Measurements from ENCODE around the gene SLC23A2.

The SLC23A2 gene

DNA sequence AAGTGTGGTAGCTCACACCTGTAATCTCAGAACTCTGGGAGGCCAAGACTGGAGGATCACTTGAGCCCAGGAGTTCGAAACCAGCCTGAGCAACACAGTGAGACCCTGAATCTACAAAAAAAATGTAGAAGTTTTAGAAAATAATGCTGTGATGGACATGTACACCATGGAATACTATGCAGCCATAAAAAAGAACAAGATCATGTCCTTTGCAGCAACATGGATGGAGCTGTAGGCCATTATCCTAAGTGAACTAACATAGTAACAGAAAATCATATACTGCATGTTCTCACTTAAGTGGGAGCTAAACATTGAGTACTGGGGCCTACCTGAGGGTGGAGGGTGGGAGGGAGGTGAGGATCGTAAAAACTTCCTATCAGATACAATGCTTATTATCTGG is 168.8 kb downstream of the SLC23A2 start:
- H3K27me3 Mint-ChIP-seq, result no peaks in the 10 kb centered on the region
- DNase-seq (ENCODE audit: low spot score in 2 of 2) (no peak), ATAC-seq (replicated peaks; ENCODE audit: extremely low read depth, poor library complexity, severe bottlenecking) (no peak)
- H3K9me3 Mint-ChIP-seq, result no peaks in the 10 kb centered on the region
- H3K4me3 Mint-ChIP-seq, result no peak overlapping the region
- peaks cover 3% of the 10 kb centered on the region for H3K36me3 Mint-ChIP-seq (ENCODE audit: insufficient read depth)
- no peaks in the 10 kb centered on the region for H3K4me1 Mint-ChIP-seq
- H3K27ac Mint-ChIP-seq (ENCODE audit: low read depth), result no peak overlapping the region

DNA sequence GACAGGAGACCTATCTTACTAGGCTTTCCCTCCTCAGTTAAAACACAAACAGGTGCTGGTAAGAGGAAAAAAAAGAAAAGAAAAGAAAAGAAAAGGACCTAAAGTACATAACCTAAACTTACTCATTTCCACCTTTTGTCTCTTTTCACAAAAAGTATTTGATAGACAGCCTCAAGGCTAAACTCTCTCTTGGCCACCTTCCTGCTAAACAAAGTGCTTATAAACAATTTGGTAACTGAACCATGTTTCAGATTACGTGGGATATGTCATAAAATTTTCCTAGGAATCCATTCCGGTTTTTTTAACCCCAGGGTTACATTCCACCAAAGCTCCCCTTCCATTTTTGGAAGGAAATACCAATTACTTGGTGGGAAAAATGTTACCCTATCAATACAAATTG is 170.6 kb downstream of the SLC23A2 start:
- peaks cover 3% of the 10 kb centered on the region for H3K36me3 Mint-ChIP-seq (ENCODE audit: insufficient read depth)
- DNase-seq (ENCODE audit: low spot score in 2 of 2), result no peak
- no peak overlapping the region for H3K27ac Mint-ChIP-seq (ENCODE audit: low read depth)

DNA sequence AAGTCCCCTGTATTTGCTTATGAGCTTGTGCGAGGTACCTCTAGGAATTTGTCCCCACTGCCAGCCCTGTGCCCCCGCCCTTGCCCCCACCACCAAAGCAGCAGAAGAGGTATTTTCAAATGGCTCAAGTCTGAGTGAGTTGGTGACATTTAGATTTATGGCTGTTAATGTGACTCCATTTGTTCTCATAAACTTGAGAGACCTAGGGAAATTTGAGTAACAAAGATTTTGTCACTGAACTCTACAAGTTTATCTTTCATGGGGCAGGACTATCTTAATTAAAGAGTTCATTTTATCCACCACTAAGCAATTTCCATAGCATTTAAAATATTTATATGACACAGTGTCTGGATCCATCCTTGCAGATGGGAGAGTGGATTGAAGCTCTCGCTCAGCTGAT is 171.1 kb downstream of the SLC23A2 start:
- no peaks in the 10 kb centered on the region for H3K9me3 Mint-ChIP-seq
- ATAC-seq (replicated peaks; ENCODE audit: extremely low read depth, poor library complexity, severe bottlenecking) (no peak), DNase-seq (ENCODE audit: low spot score in 2 of 2) (no peak)
- no peaks in the 10 kb centered on the region for H3K27me3 Mint-ChIP-seq
- no peak overlapping the region for H3K27ac Mint-ChIP-seq (ENCODE audit: low read depth)
- no peak overlapping the region for H3K4me3 Mint-ChIP-seq
- peaks cover 3% of the 10 kb centered on the region for H3K36me3 Mint-ChIP-seq (ENCODE audit: insufficient read depth)
- no peaks in the 10 kb centered on the region for H3K4me1 Mint-ChIP-seq

More for the DNA sequence above, 170.6 kb downstream of the SLC23A2 start:
- Mint-ChIP-seq H3K4me1 (no peaks in the 10 kb centered on the region), H3K4me3 (no peak overlapping the region), H3K27me3 (no peaks in the 10 kb centered on the region), H3K9me3 (no peaks in the 10 kb centered on the region)
- no peak for ATAC-seq (replicated peaks; ENCODE audit: extremely low read depth, poor library complexity, severe bottlenecking)

DNA sequence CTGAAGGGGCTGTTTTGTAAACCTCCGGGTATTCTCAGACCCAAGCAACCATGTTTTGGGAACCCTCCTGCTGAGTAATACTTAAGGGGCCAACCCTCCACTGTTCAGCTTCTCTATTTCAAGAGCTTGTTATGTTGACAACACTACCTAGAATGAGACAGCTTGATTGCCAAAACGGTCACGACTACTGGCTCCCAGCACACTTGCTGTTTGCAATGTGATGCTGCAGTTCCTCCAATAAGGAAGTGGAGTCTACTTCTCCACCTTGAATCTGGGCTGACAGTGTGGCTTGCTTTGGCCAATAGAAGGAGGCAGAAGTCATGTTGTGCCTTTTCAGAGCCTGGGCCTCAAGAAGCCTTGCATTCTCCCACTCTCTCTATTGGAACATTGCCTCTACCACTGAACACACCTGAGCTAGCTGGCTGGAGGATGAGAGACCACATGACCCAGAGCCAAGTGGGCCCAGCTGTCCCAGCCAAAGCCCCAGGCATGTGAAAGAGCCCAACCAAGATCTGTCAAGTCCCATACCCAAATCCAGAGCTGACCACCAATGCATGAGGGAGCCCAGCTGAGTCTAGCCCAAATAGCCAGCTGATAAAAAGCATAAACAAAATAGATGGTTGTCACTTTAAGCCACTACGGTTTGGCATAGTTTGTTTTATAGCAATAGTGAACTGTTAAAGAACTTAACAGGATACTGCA is 171.6 kb downstream of the SLC23A2 start:
- H3K4me3 Mint-ChIP-seq, result no peak overlapping the region

DNA sequence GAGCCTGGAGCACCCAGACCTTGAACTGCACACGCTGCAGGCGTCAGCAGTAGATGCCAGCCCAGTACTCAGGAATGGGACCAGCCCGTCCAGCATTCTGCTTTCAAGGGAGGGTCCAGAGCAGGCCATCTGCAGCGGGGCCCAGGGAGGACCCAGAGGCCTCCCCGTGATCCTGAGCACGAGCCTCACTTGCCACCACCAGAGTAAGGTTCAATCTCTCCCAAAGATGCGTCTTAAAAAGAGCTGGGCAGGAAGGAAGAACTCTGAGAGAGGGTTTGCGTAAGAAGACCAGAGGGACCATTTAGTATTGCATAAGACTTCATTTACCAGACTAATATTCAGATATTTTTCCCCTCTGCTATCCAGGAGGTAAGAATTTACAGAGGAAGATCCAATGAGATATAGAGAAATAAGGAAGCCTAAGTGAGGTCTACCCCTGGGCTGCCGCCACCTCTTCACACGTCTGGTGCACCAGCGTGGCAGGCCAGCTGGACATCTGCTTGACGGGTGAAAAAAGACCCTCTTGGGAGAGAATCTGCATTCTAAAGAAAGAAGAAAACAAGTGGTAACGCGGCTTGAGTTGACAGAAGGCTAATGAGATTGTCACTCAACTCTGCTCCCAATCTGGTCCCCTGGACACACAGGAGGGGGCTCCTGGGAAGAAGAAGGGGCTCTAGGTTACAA is 172.3 kb downstream of the SLC23A2 start:
- Mint-ChIP-seq H3K4me3 (no peak overlapping the region), H3K27ac (ENCODE audit: low read depth) (peak overlapping the region; percentile 67), H3K4me1 (no peaks in the 10 kb centered on the region), H3K9me3 (no peaks in the 10 kb centered on the region), H3K36me3 (ENCODE audit: insufficient read depth) (peaks cover 5% of the 10 kb centered on the region), H3K27me3 (no peaks in the 10 kb centered on the region)
- no peak for ATAC-seq (replicated peaks; ENCODE audit: extremely low read depth, poor library complexity, severe bottlenecking)
- no peak for DNase-seq (ENCODE audit: low spot score in 2 of 2)

More for the DNA sequence above, 171.6 kb downstream of the SLC23A2 start:
- no peak for ATAC-seq (replicated peaks; ENCODE audit: extremely low read depth, poor library complexity, severe bottlenecking)
- no peak for DNase-seq (ENCODE audit: low spot score in 2 of 2)
- H3K4me1 Mint-ChIP-seq, result no peaks in the 10 kb centered on the region
- H3K27me3 Mint-ChIP-seq, result no peaks in the 10 kb centered on the region
- H3K9me3 Mint-ChIP-seq, result no peaks in the 10 kb centered on the region
- peak overlapping the region; percentile 67 for H3K27ac Mint-ChIP-seq (ENCODE audit: low read depth)
- H3K36me3 Mint-ChIP-seq (ENCODE audit: insufficient read depth), result peaks cover 5% of the 10 kb centered on the region

DNA sequence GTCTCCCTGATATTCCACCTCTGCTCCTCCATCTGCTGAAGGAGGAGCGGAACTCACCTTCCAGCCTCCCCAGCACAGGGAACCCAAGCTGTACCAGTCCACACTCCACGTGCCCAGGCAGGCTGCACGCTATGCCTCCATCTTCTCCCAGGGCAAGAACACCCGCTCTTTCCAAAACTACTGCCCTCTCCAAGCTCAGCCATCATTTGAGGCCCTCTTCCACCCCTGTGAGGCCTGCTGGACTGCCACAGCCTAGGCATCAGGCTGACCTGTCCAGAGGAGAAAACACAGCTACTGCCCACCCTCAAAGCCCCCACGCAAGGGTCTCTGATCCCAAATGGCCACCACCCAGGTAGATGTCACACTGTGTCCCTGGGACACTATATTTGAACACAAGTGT is 179.7 kb downstream of the SLC23A2 start:
- H3K27ac Mint-ChIP-seq (ENCODE audit: low read depth), result peak overlapping the region; percentile 94
- H3K9me3 Mint-ChIP-seq, result no peaks in the 10 kb centered on the region

DNA sequence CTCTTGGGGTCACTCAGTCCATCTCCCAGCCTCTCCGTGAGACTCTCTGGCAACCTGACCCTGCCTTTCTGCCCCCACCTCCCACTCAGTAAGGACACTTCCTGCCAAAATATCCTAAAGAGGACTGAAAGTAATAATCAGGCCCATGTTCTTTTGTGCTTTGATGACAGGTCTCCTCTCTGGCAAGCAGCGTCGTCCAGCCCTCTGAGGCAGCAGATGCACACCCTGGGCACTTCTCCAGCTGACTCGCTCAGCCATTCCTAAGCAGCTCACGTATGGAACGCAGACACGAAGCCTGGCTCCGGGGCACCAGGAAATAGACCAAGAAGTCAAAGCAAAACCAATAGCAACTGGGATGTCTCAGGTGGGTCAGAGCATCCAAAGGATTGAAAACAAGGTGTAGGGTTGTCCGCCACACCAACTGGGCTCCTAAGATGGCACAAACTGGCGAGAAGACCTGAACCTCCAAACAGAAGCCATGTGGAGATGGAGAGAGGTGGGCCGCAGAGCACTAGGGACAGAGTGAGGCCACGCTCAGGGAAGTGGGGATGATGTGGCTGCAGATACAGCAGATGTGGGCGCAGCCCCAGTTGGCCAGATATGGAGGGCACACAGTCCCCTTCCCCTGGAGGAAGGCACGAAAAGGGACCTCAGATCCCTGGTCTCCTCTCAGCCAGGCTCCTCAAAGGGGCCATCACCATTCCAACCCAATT is 180.3 kb downstream of the SLC23A2 start:
- Mint-ChIP-seq H3K9me3 (no peaks in the 10 kb centered on the region), H3K4me3 (peak overlapping the region; percentile 88), H3K27ac (ENCODE audit: low read depth) (peak overlapping the region; percentile 46), H3K36me3 (ENCODE audit: insufficient read depth) (peaks cover 12% of the 10 kb centered on the region), H3K4me1 (peaks cover 33% of the 10 kb centered on the region), H3K27me3 (no peaks in the 10 kb centered on the region)
- ATAC-seq (replicated peaks; ENCODE audit: extremely low read depth, poor library complexity, severe bottlenecking) (no peak), DNase-seq (ENCODE audit: low spot score in 2 of 2) (no peak)

More for the DNA sequence above, 179.7 kb downstream of the SLC23A2 start:
- ATAC-seq (replicated peaks; ENCODE audit: extremely low read depth, poor library complexity, severe bottlenecking), result no peak
- Mint-ChIP-seq H3K4me1 (peaks cover 27% of the 10 kb centered on the region), H3K36me3 (ENCODE audit: insufficient read depth) (peaks cover 12% of the 10 kb centered on the region), H3K27me3 (no peaks in the 10 kb centered on the region), H3K4me3 (peak overlapping the region; percentile 88)
- DNase-seq (ENCODE audit: low spot score in 2 of 2), result no peak

DNA sequence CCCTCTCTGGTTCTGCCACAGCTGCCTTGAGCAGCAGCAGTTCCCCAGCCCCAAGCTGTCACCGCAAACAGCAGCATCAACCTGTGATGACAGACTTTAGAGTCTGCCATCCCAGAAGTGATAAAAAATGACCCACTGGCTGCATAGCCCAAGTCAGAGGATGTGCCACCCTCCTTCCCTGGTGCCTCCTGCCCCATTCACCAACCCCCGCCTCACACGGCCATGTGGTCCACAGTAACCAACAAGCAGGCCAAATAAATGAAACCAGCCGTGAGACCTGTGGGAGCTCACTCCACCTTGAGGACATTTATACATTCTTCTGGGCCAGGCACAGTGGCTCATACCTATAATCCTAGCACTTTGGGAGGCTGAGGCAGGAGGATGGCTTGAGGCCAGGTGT is 181.4 kb downstream of the SLC23A2 start:
- peaks cover 42% of the 10 kb centered on the region for H3K4me1 Mint-ChIP-seq
- ATAC-seq (replicated peaks; ENCODE audit: extremely low read depth, poor library complexity, severe bottlenecking) (no peak), DNase-seq (ENCODE audit: low spot score in 2 of 2) (no peak)
- no peaks in the 10 kb centered on the region for H3K9me3 Mint-ChIP-seq
- no peak overlapping the region for H3K4me3 Mint-ChIP-seq
- H3K36me3 Mint-ChIP-seq (ENCODE audit: insufficient read depth), result peaks cover 13% of the 10 kb centered on the region
- H3K27me3 Mint-ChIP-seq, result no peaks in the 10 kb centered on the region
- no peak overlapping the region for H3K27ac Mint-ChIP-seq (ENCODE audit: low read depth)

DNA sequence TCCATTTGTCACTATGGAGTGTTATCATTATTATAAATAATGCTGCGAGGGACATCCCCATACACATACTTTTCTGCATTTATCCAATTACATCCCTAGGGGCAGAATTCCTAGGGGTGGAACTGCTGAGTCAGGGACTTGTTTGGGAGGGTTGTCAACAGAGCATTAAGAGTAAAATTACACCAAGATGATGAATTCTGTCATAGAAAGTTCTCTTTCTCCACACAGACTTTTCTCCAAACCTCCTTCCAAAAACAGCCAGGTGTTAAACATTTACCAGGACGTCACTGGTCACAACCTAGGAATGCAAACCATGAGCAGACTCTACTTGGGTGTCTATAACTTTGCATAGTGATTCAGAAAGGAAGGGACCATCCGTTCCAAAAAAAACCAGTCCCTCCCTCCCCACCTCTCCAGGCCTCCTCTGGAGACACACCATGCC is 184.1 kb downstream of the SLC23A2 start:
- DNase-seq (ENCODE audit: low spot score in 2 of 2) (no peak), ATAC-seq (replicated peaks; ENCODE audit: extremely low read depth, poor library complexity, severe bottlenecking) (no peak)
- H3K27ac Mint-ChIP-seq (ENCODE audit: low read depth), result peak overlapping the region; percentile 99
- peaks cover 66% of the 10 kb centered on the region for H3K4me1 Mint-ChIP-seq
- no peak overlapping the region for H3K4me3 Mint-ChIP-seq
- no peaks in the 10 kb centered on the region for H3K27me3 Mint-ChIP-seq
- H3K36me3 Mint-ChIP-seq (ENCODE audit: insufficient read depth), result peaks cover 26% of the 10 kb centered on the region
- H3K9me3 Mint-ChIP-seq, result no peaks in the 10 kb centered on the region

DNA sequence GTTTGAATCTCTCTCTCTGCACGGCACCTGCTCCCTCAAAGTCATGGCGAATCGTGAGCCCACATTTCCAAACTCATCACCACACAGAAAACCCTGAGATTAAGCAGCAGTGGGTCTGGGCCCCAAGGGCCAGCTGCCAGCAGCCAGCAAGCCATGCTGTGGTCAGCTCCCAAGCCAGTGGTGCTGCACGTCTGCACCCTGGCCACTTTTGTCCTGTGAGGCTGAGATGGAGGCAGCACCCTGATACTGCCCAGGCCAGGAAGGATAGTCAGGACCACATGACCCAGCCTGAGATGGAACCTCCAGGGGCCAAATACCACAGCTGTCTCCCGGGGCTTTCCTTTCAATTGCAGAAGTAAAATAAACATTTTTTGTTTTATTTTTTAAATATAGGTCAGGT is 185.7 kb downstream of the SLC23A2 start:
- DNase-seq (ENCODE audit: low spot score in 2 of 2), result no peak
- Mint-ChIP-seq H3K36me3 (ENCODE audit: insufficient read depth) (peaks cover 30% of the 10 kb centered on the region), H3K4me1 (peaks cover 66% of the 10 kb centered on the region)

DNA sequence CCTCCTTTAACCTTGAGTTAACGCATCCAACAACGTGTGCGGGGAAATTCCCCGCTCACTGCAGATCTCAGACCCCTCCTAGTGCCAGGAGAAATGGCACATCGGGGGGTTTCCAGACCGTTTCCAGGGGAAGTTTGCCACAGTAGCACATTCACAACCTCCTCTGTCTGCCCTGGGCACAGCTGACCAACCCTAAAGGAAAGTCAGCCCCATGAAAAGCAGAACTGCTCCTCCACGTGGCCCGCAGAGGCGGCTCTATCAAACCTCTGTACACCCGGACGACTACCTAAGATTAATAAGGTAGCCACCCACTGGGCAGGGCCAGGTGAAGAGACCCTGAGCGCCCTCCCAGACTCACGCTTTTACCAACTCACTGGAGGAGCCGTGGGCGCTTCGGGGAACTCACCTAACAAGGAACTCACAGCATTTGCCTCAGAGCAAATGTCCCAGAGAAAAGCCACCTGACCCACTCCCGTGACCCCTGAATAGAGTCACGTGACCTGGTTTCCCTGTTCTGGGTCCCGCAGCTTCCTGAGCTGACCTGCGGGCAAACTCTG is 186.5 kb downstream of the SLC23A2 start:
- H3K27ac Mint-ChIP-seq (ENCODE audit: low read depth), result peak overlapping the region; percentile 99
- H3K4me3 Mint-ChIP-seq, result peak overlapping the region; percentile 78
- DNase-seq (ENCODE audit: low spot score in 2 of 2), result peak in 1 of 2 donors; percentile 59
- H3K4me1 Mint-ChIP-seq, result peaks cover 73% of the 10 kb centered on the region
- no peaks in the 10 kb centered on the region for H3K27me3 Mint-ChIP-seq
- ATAC-seq (replicated peaks; ENCODE audit: extremely low read depth, poor library complexity, severe bottlenecking), result peak; percentile 67
- H3K9me3 Mint-ChIP-seq, result no peaks in the 10 kb centered on the region
- peaks cover 31% of the 10 kb centered on the region for H3K36me3 Mint-ChIP-seq (ENCODE audit: insufficient read depth)

More for the DNA sequence above, 185.7 kb downstream of the SLC23A2 start:
- peak overlapping the region; percentile 78 for H3K4me3 Mint-ChIP-seq
- no peaks in the 10 kb centered on the region for H3K27me3 Mint-ChIP-seq
- ATAC-seq (replicated peaks; ENCODE audit: extremely low read depth, poor library complexity, severe bottlenecking), result no peak
- H3K9me3 Mint-ChIP-seq, result no peaks in the 10 kb centered on the region
- peak overlapping the region; percentile 99 for H3K27ac Mint-ChIP-seq (ENCODE audit: low read depth)

DNA sequence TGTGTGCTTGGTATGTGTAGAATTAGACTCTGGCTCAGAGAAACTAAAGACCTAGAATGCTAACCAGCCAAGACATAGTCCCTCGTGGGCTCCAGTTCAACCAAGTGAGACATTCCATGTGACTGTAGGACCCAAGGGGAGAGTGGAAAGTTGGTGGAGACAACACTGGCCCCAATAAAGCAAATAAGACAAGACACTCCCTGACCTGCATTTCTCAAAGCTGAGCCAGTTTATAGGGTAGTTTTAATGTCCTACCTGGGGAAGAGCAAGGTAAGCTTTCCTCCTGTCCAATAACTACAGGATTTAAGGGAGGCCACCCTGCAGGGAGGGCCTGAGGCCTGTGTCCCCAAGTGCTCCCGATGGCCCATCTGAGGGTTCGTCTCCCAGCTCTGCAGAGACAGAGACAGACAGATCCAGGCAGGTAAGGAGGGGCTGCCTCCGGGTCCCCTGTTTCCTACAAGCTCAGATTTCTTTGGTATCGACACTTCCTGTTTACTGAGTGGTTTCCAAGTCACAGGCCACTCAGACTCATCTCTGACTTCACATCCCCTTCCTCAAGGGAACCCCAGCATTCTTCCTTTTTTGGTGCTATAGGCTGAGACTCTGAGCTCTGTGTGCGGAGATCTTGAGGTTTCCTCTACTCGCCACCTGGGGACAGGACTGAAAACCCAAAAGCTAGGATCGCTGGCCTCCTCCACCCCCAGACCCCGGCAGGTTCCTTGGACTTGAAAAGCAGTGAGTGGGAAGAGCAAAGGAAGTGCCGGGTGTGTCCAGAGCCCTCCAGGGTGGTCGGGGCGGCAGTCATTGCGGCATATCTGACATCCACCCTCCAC is 187.2 kb downstream of the SLC23A2 start:
- H3K4me3 Mint-ChIP-seq, result peak overlapping the region; percentile 78
- no peaks in the 10 kb centered on the region for H3K9me3 Mint-ChIP-seq
- H3K36me3 Mint-ChIP-seq (ENCODE audit: insufficient read depth), result peaks cover 32% of the 10 kb centered on the region
- H3K27me3 Mint-ChIP-seq, result no peaks in the 10 kb centered on the region
- ATAC-seq (replicated peaks; ENCODE audit: extremely low read depth, poor library complexity, severe bottlenecking) (peak; percentile 73), DNase-seq (ENCODE audit: low spot score in 2 of 2) (peak in 1 of 2 donors; percentile 81)
- peak overlapping the region; percentile 99 for H3K27ac Mint-ChIP-seq (ENCODE audit: low read depth)
- peaks cover 79% of the 10 kb centered on the region for H3K4me1 Mint-ChIP-seq

Data from central memory CD8-positive, alpha-beta T cell (primary cell).